Measurements from ENCODE around the gene TXNRD2. TPM values are rescaled to one million over a fixed set of nuclear protein-coding genes. Genes with fewer than 3 reads are reported as not detected.
"Not testable (repeated sequence)": the region's sequence is repeated elsewhere in the genome, so short reads cannot be mapped to it uniquely, and the experiment has no call there.

TXNRD2 gene
- total RNA-seq, 1 donor from 2014 or later, result 46.0 TPM

DNA sequence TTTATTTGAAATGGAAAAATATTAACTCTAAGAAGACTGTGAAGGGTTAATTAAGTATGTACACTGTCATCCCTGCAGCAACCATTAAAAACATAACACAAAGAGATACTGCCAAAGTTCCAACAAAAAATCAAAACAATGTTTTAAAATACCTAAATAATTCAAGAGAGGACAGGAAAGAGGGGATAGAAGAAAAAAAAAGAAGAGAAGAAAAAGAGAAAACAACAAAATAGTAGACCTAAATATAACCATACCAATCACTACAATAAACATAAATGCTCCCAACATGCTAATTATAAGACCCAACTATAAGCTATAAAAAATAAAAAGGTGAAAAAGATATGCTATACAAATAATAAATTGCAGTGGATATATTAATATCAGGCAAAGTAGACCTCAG, 107.0 kb downstream of the TXNRD2 start:
- Histone ChIP-seq H3K27ac (no peak overlapping the region), H3K4me1 (no peaks in the 10 kb centered on the region), H3K4me3 (no peak overlapping the region), H3K27me3 (no peaks in the 10 kb centered on the region), H3K36me3 (no peaks in the 10 kb centered on the region), H3K9me3 (no peaks in the 10 kb centered on the region)
- intact Hi-C loops (cut with DNase I), result no loop called here
- DNase-seq (ENCODE audit: low spot score in 2 of 2), result no peak
- TF ChIP-seq, protein P1, sequence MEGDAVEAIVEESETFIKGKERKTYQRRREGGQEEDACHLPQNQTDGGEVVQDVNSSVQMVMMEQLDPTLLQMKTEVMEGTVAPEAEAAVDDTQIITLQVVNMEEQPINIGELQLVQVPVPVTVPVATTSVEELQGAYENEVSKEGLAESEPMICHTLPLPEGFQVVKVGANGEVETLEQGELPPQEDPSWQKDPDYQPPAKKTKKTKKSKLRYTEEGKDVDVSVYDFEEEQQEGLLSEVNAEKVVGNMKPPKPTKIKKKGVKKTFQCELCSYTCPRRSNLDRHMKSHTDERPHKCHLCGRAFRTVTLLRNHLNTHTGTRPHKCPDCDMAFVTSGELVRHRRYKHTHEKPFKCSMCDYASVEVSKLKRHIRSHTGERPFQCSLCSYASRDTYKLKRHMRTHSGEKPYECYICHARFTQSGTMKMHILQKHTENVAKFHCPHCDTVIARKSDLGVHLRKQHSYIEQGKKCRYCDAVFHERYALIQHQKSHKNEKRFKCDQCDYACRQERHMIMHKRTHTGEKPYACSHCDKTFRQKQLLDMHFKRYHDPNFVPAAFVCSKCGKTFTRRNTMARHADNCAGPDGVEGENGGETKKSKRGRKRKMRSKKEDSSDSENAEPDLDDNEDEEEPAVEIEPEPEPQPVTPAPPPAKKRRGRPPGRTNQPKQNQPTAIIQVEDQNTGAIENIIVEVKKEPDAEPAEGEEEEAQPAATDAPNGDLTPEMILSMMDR (IDR thresholded peaks at IDR 0.05), result no peak

DNA sequence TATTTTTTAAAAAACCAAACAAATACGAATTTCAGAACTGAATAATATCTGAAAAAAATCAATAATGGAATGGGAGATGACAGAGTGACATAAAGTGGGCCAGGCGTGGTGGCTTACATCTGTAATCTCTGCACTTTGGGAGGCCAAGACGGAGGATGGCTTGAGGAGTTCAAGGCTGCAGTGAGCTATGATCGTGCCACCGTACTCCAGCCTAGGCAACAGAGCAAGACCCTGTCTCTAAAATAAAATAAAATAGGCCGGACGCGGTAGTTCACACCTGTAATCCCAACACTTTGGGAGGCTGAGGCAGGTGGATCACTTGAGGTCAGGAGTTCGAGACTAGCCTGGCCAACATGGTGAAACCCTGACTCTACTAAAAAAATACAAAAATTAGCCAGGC, 108.3 kb downstream of the TXNRD2 start:
- H3K4me3 ChIP-seq; H3K9me3 ChIP-seq; H3K36me3 ChIP-seq; H3K4me1 ChIP-seq; H3K27me3 ChIP-seq; DNase-seq (ENCODE audit: low spot score in 2 of 2); intact Hi-C loops (cut with DNase I); H3K27ac ChIP-seq: not testable (repeated sequence)

DNA sequence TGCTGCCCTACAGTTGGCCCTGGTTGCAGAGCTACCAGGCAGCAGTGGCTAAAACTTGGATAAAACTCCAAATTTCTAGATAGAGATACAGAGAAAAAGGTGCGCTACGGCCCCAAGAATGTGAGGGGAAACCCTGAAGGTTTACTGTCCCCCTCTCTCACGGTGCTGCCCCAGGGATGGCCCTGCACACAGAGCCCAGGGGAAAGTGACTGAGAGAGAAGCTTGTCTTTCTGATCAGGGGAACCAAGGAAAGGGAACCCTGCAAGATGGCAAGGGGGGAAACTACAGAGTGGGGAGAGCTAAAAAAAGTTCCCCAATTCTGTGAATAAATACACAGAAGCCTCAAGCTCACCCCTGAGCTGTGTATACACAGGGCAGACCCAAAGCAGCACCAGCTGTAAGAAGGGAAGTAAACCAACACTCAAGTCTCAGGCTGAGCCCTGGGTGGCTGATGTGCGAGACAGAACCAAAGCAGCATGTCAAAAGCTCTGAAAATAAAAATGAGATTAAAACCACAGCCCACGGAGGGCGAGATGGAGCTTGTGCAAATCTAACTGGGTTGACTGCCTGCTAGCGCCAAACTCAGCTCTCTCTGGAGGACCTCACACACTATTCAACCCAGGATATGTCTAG, 109.0 kb downstream of the TXNRD2 start:
- H3K36me3 ChIP-seq, result no peaks in the 10 kb centered on the region
- no peak for DNase-seq (ENCODE audit: low spot score in 2 of 2)
- H3K4me3 ChIP-seq, result no peak overlapping the region
- no peaks in the 10 kb centered on the region for H3K4me1 ChIP-seq
- no peaks in the 10 kb centered on the region for H3K9me3 ChIP-seq
- no peak overlapping the region for H3K27ac ChIP-seq
- TF ChIP-seq, protein P1 (IDR thresholded peaks at IDR 0.05), result no peak
- H3K27me3 ChIP-seq, result no peaks in the 10 kb centered on the region
- intact Hi-C loops (cut with DNase I), result no loop called here

DNA sequence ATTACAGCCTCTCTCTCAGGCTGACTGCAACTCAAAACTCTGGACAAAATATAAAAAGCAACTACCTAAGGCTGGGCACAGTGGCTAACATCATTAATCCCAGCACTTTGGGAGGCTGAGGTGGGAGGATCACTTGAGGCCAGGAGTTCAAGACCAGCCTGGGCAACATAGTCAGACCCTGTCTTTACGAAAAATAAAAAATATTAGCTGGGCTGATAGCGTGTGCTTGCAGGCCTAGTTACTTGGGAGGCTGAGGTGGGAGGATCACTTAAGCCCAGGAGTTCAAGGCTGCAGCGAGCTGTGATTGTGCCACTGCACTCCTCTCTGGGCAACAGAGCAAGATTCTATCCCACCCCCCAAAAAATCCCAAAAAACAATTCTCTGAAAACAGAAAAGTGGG, 109.6 kb downstream of the TXNRD2 start:
- H3K4me1 ChIP-seq; DNase-seq (ENCODE audit: low spot score in 2 of 2); H3K4me3 ChIP-seq; H3K36me3 ChIP-seq; H3K9me3 ChIP-seq; H3K27ac ChIP-seq; H3K27me3 ChIP-seq; intact Hi-C loops (cut with DNase I): not testable (repeated sequence)

DNA sequence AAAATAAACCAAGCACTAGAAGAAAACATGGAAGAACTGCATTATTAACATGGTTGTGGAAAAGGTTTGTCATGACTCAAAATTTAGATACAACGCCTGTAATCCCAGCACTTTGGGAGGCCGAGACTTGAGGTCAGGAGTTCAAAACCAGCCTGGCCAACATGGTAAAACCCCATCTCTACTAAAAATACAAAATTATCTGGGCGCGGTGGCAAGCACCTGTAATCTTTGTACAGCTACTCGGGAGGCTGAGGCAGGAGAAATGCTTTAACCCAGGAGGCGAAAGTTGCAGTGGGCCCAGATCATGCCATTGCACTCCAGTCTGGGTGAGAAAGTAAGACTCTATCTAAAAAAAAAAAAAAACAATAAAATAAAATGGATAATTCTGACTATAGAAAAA, 110.6 kb downstream of the TXNRD2 start:
- no peak for DNase-seq (ENCODE audit: low spot score in 2 of 2)
- TF ChIP-seq, protein P1 (IDR thresholded peaks at IDR 0.05), result no peak
- intact Hi-C loops (cut with DNase I), result no loop called here
- Histone ChIP-seq H3K36me3 (no peaks in the 10 kb centered on the region), H3K4me3 (no peak overlapping the region), H3K27me3 (no peaks in the 10 kb centered on the region), H3K9me3 (no peaks in the 10 kb centered on the region), H3K27ac (no peak overlapping the region), H3K4me1 (no peaks in the 10 kb centered on the region)

DNA sequence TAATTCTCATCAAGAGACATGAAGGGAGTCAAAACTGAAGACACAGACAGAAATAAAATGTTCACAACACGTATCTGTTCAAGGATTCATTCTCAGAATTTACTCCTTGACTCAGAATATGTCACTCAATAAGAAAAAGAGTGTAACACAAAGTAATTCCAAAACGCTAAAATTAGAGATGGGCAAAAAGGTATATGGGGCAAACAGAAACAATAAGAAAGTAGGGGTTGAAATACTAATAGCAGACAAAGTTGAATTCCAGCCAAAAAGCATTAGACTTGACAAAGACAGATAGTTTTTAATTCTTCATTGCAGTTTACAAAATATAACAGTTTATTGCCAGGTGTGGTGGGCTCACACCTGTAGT, 113.6 kb downstream of the TXNRD2 start:
- H3K36me3 ChIP-seq, result no peaks in the 10 kb centered on the region
- H3K4me3 ChIP-seq, result no peak overlapping the region
- H3K27me3 ChIP-seq, result no peaks in the 10 kb centered on the region
- intact Hi-C loops (cut with DNase I), result no loop called here
- DNase-seq (ENCODE audit: low spot score in 2 of 2), result no peak
- H3K9me3 ChIP-seq, result no peaks in the 10 kb centered on the region
- TF ChIP-seq, protein P1 (IDR thresholded peaks at IDR 0.05), result no peak
- H3K27ac ChIP-seq, result no peak overlapping the region
- no peaks in the 10 kb centered on the region for H3K4me1 ChIP-seq

Data from ascending aorta (tissue), 2 donors.